ENCODE data around the gene FAM241A.
A peak's percentile ranks its signal among the peaks of the same experiment; 100 is the strongest.
"Not testable (repeated sequence)": the region's sequence is repeated elsewhere in the genome, so short reads cannot be mapped to it uniquely, and the experiment has no call there.

FAM241A gene

GRCh38 chr4:112105201-112105969, 39.9 kb upstream of the FAM241A start:
- Histone ChIP-seq H3K27ac (ENCODE audit: low read length) (no peak overlapping the region), H3K9ac (ENCODE audit: low read length) (no peak overlapping the region), H3K27me3 (ENCODE audit: low read depth, low read length) (no peaks in the 10 kb centered on the region), H3K4me1 (ENCODE audit: low read length) (peaks cover 18% of the 10 kb centered on the region), H3K4me2 (ENCODE audit: low read length) (no peak overlapping the region), H2AFZ (ENCODE audit: low read depth, low read length) (0 out of 2 replicates have a peak overlapping the region, but pooled peaks have one; percentile 32), H3K79me2 (ENCODE audit: low read length) (no peaks in the 10 kb centered on the region), H3K4me3 (ENCODE audit: low read length) (no peak overlapping the region), H4K20me1 (ENCODE audit: insufficient read depth, low read length) (no peaks in the 10 kb centered on the region), H3K9me3 (ENCODE audit: insufficient read depth, low read length) (no peaks in the 10 kb centered on the region), H3K36me3 (replicated peaks; ENCODE audit: low read depth, low read length) (no peaks in the 10 kb centered on the region)
- no peak for TF ChIP-seq EZH2phosphoT487 (IDR thresholded peaks at IDR 0.05; ENCODE audit: low read depth)
- TF ChIP-seq CTCF (IDR thresholded peaks at IDR 0.05; ENCODE audit: low read depth, low read length), result no peak

- peak overlapping the region; percentile 31 for H3K4me2 ChIP-seq (ENCODE audit: low read length)
- no peaks in the 10 kb centered on the region for H3K9me3 ChIP-seq (ENCODE audit: insufficient read depth, low read length)
- TF ChIP-seq CTCF (IDR thresholded peaks at IDR 0.05; ENCODE audit: low read depth, low read length) (peak; percentile 26; the same call in 1 of the 2 replicates), EZH2phosphoT487 (IDR thresholded peaks at IDR 0.05; ENCODE audit: low read depth) (no peak)
- H3K79me2 ChIP-seq (ENCODE audit: low read length), result no peaks in the 10 kb centered on the region
- H3K36me3 ChIP-seq (replicated peaks; ENCODE audit: low read depth, low read length), result no peaks in the 10 kb centered on the region
- H3K9ac ChIP-seq (ENCODE audit: low read length), result no peak overlapping the region
- no peak overlapping the region for H3K4me3 ChIP-seq (ENCODE audit: low read length)
- H2AFZ ChIP-seq (ENCODE audit: low read depth, low read length), result peak overlapping the region; percentile 58
- peaks cover 9% of the 10 kb centered on the region for H3K4me1 ChIP-seq (ENCODE audit: low read length)
- H3K27ac ChIP-seq (ENCODE audit: low read length), result no peak overlapping the region
- no peaks in the 10 kb centered on the region for H4K20me1 ChIP-seq (ENCODE audit: insufficient read depth, low read length)
- H3K27me3 ChIP-seq (ENCODE audit: low read depth, low read length), result no peaks in the 10 kb centered on the region
Observed at GRCh38 chr4:112109360-112110058, 35.7 kb upstream of the FAM241A start.

- TF ChIP-seq EZH2phosphoT487 (IDR thresholded peaks at IDR 0.05; ENCODE audit: low read depth) (no peak), CTCF (IDR thresholded peaks at IDR 0.05; ENCODE audit: low read depth, low read length) (no peak)
- Histone ChIP-seq H3K9me3 (ENCODE audit: insufficient read depth, low read length) (no peaks in the 10 kb centered on the region), H3K27ac (ENCODE audit: low read length) (no peak overlapping the region), H3K4me3 (ENCODE audit: low read length) (no peak overlapping the region), H3K9ac (ENCODE audit: low read length) (no peak overlapping the region), H3K79me2 (ENCODE audit: low read length) (no peaks in the 10 kb centered on the region), H3K27me3 (ENCODE audit: low read depth, low read length) (no peaks in the 10 kb centered on the region), H3K36me3 (replicated peaks; ENCODE audit: low read depth, low read length) (no peaks in the 10 kb centered on the region), H2AFZ (ENCODE audit: low read depth, low read length) (peak overlapping the region; percentile 58), H4K20me1 (ENCODE audit: insufficient read depth, low read length) (no peaks in the 10 kb centered on the region), H3K4me2 (ENCODE audit: low read length) (peak overlapping the region; percentile 31), H3K4me1 (ENCODE audit: low read length) (peaks cover 9% of the 10 kb centered on the region)
Observed at GRCh38 chr4:112110059-112110425, 35.2 kb upstream of the FAM241A start.

GRCh38 chr4:112111306-112111705, 33.9 kb upstream of the FAM241A start:
- H3K9ac ChIP-seq (ENCODE audit: low read length), result no peak overlapping the region
- no peak for TF ChIP-seq EZH2phosphoT487 (IDR thresholded peaks at IDR 0.05; ENCODE audit: low read depth)
- TF ChIP-seq CTCF (IDR thresholded peaks at IDR 0.05; ENCODE audit: low read depth, low read length), result no peak
- H2AFZ ChIP-seq (ENCODE audit: low read depth, low read length), result no peak overlapping the region
- peaks cover 9% of the 10 kb centered on the region for H3K4me1 ChIP-seq (ENCODE audit: low read length)
- no peak overlapping the region for H3K4me2 ChIP-seq (ENCODE audit: low read length)
- no peak overlapping the region for H3K27ac ChIP-seq (ENCODE audit: low read length)
- H3K27me3 ChIP-seq (ENCODE audit: low read depth, low read length), result no peaks in the 10 kb centered on the region
- H3K9me3 ChIP-seq (ENCODE audit: insufficient read depth, low read length), result no peaks in the 10 kb centered on the region
- H3K36me3 ChIP-seq (replicated peaks; ENCODE audit: low read depth, low read length), result no peaks in the 10 kb centered on the region
- H3K79me2 ChIP-seq (ENCODE audit: low read length), result no peaks in the 10 kb centered on the region
- no peak overlapping the region for H3K4me3 ChIP-seq (ENCODE audit: low read length)
- no peaks in the 10 kb centered on the region for H4K20me1 ChIP-seq (ENCODE audit: insufficient read depth, low read length)

GRCh38 chr4:112112095-112112494, 33.2 kb upstream of the FAM241A start:
- H3K4me2 ChIP-seq (ENCODE audit: low read length); H3K36me3 ChIP-seq (replicated peaks; ENCODE audit: low read depth, low read length); H4K20me1 ChIP-seq (ENCODE audit: insufficient read depth, low read length); H3K9ac ChIP-seq (ENCODE audit: low read length); H3K4me3 ChIP-seq (ENCODE audit: low read length); H3K9me3 ChIP-seq (ENCODE audit: insufficient read depth, low read length); H3K27me3 ChIP-seq (ENCODE audit: low read depth, low read length); H3K79me2 ChIP-seq (ENCODE audit: low read length); H2AFZ ChIP-seq (ENCODE audit: low read depth, low read length); H3K4me1 ChIP-seq (ENCODE audit: low read length); H3K27ac ChIP-seq (ENCODE audit: low read length): not testable (repeated sequence)

Measured in OCI-LY3 (cell line).